ENCODE data around the gene IFI27.
A peak's percentile ranks its signal among the peaks of the same experiment; 100 is the strongest.
"Not testable (repeated sequence)": the region's sequence is repeated elsewhere in the genome, so short reads cannot be mapped to it uniquely, and the experiment has no call there.

IFI27 gene

GRCh38 chr14:94110552-94111181 is at the start of gene IFI27:
Gene IFI27 (plus strand): TSS chr14:94110736.
- no peak for DNase-seq

GRCh38 chr14:94062344-94062940 is 48.1 kb upstream of the IFI27 start:
- no peak for DNase-seq

GRCh38 chr14:94066089-94066676 is 44.4 kb upstream of the IFI27 start:
- no peak for DNase-seq

GRCh38 chr14:94072076-94072475 is 38.5 kb upstream of the IFI27 start:
- DNase-seq: not testable (repeated sequence)

- no peak for DNase-seq
These were observed 36.0 kb upstream of the IFI27 start for GRCh38 chr14:94074534-94074933.

GRCh38 chr14:94075008-94075407 is 35.5 kb upstream of the IFI27 start:
- DNase-seq: no peak

GRCh38 chr14:94077111-94077821 is 33.3 kb upstream of the IFI27 start:
- no peak for DNase-seq

- DNase-seq: no peak
These were observed 32.7 kb upstream of the IFI27 start for GRCh38 chr14:94077823-94078222.

GRCh38 chr14:94079891-94080620 is 30.5 kb upstream of the IFI27 start:
- DNase-seq: peak in 1 of 2 experiments; percentile 30

- peak; percentile 81 to 96 for DNase-seq
These were observed 29.7 kb upstream of the IFI27 start, which contains the start of the genes DDX24 and IFI27L1 for GRCh38 chr14:94080621-94081385. Gene DDX24 (minus strand): TSS chr14:94081202. CDS start chr14:94079742, 1,460 bp downstream. Gene IFI27L1 (plus strand): TSS chr14:94081310. CDS start chr14:94096938, 15,628 bp downstream.

GRCh38 chr14:94081386-94081820 is 29.1 kb upstream of the IFI27 start:
- no peak for DNase-seq

- no peak for DNase-seq
These were observed 22.6 kb upstream of the IFI27 start for GRCh38 chr14:94087891-94088290.

- DNase-seq: no peak
These were observed 22.0 kb upstream of the IFI27 start for GRCh38 chr14:94088516-94088915.

- DNase-seq: no peak
These were observed 21.1 kb upstream of the IFI27 start for GRCh38 chr14:94089479-94089878.

- no peak for DNase-seq
These were observed 17.1 kb upstream of the IFI27 start for GRCh38 chr14:94093418-94093817.

GRCh38 chr14:94097091-94097490 is 13.4 kb upstream of the IFI27 start:
- DNase-seq: no peak

GRCh38 chr14:94098326-94098992 is 12.1 kb upstream of the IFI27 start:
- DNase-seq: no peak

GRCh38 chr14:94099006-94099405 is 11.5 kb upstream of the IFI27 start:
- no peak for DNase-seq

GRCh38 chr14:94100847-94101246 is 9.7 kb upstream of the IFI27 start:
- no peak for DNase-seq

- no peak for DNase-seq
These were observed 8.8 kb upstream of the IFI27 start for GRCh38 chr14:94101748-94102147.

GRCh38 chr14:94102768-94103482 is 7.6 kb upstream of the IFI27 start:
- DNase-seq: no peak
